Femur (tissue), 1 donor: Measurements from ENCODE around the gene TBCA.
"Not testable (repeated sequence)": the region's sequence is repeated elsewhere in the genome, so short reads cannot be mapped to it uniquely, and the experiment has no call there.

Experiments used
- DNase-seq: peaks from one replicate; pipeline ENCODE4 v3.0.0-alpha.2; 2017

The TBCA gene

DNA sequence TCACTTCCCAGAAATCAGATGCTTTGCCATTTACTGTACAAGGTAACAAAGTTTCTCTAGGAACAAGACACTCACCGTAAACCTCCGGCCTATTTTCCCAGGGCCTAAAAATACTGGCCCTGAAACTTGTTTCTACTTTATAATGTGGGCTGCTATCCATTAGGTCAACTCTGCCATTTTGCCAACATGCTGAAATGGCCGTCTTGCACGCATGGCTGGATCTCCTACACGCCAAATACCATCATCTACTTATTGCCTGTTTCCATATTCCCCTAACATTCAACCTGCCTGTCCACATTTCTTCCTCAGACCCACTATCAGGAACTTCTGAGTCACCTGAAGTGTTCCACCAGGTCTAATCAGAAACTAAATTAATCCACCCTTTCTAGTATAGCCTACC is 4.7 kb downstream of the TBCA start:
- no peak for DNase-seq

GRCh38 chr5:77770293-77771005 is 5.7 kb downstream of the TBCA start:
- no peak for DNase-seq

GRCh38 chr5:77768978-77769377 is 7.2 kb downstream of the TBCA start:
- DNase-seq = no peak

DNA sequence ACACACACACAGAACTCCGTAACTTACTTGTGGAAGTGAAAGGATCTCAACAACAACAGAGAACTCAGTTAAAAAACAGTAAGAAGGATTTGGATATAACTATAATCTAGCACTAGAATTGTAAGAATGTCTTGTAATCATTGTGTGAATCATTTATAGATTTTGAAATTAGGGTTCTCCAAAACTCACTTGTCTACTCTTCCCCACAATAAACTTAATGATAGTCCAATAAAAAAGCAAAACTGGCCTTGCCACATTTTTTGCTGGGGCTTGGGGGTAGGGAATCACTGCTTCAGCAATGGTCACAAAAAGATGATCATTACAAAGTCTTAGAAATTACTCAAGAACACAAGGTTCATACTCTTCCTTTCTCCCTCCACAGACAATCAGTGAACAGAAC is 8.8 kb downstream of the TBCA start:
- DNase-seq = no peak

DNA sequence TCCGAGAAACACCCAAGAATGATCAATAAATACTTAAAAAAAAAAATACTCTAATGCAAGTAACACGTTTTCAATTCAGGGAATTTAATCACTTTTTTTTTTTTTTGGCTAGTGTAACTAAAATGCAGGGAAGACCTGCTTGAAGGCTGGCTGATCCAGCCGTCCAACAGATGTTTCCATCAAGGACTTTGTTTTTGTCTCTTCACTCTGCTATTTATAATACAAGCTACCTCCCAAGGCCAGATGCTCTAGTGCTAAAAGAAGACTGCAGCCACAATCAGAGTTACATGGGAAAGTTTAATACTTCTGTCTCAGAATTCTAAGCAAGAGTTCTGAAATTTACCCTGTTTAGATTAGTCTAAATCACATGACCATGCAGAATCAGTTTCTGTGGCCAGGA is 14.5 kb downstream of the TBCA start:
- DNase-seq = no peak

- no peak for DNase-seq
Measured at GRCh38 chr5:77758141-77758938, 17.8 kb downstream of the TBCA start.

DNA sequence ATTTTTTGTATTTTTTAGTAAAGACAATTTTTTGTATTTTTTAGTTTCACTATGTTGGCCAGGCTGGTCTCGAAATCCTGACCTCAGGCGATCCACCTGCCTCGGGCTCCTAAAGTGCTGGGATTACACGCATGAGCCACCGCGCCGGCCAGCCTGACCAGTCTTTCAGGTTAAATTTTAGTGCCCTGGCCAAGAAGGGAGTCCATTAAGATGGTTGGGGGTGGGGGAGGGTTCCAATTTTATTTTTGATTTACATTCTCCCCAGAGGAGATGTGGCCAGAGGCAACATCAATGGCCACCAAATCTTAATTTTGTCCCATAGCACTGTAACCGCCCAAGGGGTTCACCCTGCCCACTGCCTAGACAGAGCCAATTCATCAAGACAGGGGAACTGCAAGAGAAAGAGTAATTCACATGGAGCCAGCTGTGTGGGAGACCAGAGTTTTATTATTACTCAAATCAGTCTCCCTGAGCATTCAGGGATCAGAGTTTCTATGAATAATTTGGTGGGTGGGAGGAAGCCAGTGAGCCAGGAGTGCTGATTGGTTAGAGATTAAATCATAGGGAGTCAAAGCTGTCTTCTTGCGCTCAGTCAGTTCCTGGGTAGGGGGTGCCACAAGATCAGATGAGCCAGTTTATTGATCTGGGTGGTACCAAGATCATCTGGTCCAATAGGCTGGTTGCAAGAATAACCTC is 24.7 kb downstream of the TBCA start:
- no peak for DNase-seq

DNA sequence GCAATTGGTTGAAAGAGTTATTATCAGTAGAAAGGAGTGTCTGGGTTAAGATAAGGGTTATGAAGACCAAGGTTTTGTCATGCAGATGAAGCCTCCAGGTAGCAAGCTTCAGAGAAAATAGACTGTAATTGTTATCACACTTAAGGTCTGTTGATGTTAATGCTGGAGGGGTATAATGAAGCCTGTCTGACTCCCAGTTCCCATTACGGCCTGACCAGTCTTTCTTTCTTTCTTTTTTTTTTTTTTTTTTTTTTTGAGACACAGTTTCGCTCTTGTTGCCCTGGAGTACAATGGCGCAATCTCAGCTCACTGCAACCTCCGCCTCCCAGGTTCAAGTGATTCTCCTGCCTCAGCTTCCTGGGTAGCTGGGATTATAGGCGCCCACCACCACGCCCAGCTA is 25.2 kb downstream of the TBCA start:
- DNase-seq = not testable (repeated sequence)

DNA sequence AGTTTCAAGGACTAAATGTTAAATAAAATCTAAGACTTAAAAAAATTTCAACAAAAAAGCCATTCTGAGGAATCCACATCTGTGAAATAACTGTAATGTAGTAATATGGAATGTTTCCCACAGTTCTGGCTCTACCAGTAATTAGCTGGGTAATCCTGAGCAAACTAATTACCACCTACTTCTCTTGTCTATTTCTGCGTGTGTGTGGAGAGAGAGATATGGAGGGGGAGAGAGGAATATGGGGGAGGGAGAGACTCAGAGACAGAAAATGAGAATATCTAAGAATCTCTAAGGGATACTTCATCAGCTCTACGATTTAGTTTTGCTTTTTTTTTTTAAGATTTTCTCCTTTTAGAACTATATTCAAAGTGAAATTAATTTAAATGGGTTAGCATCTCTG is 28.0 kb downstream of the TBCA start:
- no peak for DNase-seq

- no peak for DNase-seq
Measured at GRCh38 chr5:77744116-77744515, 32.0 kb downstream of the TBCA start.

- DNase-seq = no peak
Measured at GRCh38 chr5:77743181-77743580, 33.0 kb downstream of the TBCA start.

DNA sequence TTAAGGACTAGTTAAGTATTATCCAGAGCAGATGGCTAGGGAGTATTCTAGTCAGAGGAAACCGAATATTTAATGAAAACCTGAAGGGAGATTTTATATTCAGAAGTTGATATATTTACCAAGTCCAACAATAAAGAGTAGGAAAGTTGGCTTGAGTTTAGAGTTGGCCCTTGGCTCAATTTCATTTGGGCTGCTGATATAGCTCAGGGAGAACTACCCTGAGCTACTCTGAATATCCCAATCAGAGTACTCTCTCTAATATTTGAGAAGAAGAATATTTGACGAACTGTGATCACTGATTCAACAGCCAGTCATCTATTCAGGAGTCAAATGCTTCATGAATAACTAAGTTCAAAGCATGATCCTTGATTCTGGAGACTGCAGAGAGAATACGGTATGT is 34.5 kb downstream of the TBCA start:
- no peak for DNase-seq

- no peak for DNase-seq
Measured at GRCh38 chr5:77734885-77735284, 41.3 kb downstream of the TBCA start.

DNA sequence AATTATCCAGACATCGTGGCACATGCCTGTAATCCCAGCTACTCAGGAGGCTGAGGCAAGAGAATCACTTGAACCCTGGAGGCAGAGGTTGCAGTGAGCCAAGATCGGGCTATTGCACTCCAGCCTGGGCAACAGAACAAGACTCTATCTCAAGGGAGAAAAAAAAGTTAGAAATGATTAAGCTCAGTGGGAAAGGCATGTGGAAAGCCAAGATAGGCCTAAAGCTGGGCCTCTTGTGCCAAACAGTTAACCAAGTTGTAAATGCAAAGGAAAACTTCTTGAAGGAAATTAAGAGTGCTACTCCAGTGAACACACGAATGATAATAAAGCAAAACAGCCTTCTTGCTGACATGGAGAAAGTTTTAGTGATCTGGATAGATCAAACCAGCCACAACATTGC is 43.0 kb downstream of the TBCA start:
- no peak for DNase-seq

DNA sequence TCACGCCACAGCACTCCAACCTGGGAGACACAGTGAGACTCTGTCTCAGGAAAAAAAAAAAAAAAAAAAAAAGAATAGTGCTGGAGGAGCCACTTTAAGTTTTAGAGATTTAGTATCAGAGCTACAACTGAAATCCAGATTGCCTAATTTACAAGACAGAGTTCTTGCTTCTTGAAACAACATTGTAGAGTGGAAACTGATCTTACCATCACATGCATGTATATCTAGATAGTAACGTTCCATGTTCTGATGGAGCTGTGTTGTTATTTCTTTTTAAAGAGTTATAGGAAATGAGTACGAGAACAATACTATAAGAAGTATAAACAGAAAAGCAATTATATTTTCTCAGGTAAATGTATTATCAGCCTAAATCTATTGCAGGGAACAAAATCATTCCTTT is 48.9 kb downstream of the TBCA start:
- no peak for DNase-seq

GRCh38 chr5:77725616-77726015 is 50.5 kb downstream of the TBCA start:
- DNase-seq = no peak

GRCh38 chr5:77724934-77725333 is 51.2 kb downstream of the TBCA start:
- no peak for DNase-seq

GRCh38 chr5:77719666-77720363 is 56.3 kb downstream of the TBCA start:
- DNase-seq = no peak

GRCh38 chr5:77718934-77719610 is 57.1 kb downstream of the TBCA start:
- no peak for DNase-seq

DNA sequence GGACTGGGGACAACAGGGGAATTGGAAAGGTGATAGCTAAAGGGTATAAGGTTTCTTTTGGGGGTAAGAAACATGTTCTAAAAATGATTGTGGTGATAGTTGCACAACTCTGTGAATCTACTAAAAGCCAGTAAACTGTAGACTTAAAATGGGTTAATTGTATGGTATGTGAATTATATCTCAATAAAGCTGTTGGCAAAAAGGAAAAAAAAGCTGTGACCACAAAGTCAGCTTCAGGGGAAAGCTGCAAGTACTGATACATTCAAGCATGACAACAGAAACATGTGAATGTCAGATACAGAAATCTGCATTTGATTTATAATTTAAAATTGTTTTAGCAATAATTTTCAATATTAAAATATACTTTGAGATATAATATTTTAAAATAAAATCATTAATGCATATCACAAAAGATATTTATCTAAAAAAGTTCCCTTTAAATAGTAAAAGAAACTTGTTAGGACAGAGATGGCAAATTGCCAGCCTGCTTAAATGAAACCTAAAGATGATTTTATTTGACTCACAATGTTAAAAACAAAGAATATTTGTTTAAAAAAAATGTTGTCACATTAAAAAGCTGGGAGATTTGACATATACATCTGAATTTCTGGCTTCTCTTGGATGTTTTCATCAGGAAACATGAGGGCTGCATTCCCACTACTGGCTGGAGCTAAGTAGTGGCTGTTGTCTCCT is 66.0 kb downstream of the TBCA start:
- no peak for DNase-seq

DNA sequence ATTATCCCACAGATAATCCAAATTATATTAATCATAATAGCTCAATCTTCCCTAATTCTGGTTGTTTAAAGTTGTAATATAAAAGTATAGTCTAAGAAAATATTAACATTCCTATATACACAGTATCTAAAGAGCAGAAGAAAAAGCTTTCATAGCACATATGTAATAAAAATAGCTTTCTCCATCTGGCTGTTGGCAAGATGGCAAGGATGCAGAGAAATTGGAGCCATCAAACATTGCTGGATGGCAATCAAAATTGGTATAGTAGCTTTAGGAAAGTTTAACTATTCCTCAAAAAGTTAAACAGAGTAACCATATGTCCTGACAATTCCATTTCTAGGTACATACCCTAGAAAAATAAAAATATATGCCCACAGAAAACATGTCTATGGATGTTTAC is 66.8 kb downstream of the TBCA start:
- no peak for DNase-seq

DNA sequence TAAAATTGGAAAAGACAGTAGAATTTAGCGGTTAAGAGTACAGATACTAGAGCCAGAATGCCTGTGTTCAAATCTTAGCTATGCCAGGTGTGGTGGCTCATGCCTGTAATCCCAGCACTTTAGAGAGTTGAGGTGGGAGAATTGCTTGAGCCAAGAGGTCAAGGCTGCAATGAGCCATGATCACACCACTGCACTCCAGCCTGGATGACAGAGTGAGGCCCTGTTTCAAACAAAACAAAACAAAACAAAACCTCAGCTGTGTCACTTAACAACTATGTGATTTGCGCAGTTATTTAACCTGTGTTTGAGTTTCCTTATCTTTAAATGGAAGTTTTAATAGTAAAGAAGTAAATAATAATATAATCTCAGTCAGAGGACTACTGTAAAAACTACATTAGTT is 68.3 kb downstream of the TBCA start:
- DNase-seq = no peak
